Measurements from ENCODE around the gene FAM89A.
"Not testable (repeated sequence)": the region's sequence is repeated elsewhere in the genome, so short reads cannot be mapped to it uniquely, and the experiment has no call there.

Gene FAM89A

DNA sequence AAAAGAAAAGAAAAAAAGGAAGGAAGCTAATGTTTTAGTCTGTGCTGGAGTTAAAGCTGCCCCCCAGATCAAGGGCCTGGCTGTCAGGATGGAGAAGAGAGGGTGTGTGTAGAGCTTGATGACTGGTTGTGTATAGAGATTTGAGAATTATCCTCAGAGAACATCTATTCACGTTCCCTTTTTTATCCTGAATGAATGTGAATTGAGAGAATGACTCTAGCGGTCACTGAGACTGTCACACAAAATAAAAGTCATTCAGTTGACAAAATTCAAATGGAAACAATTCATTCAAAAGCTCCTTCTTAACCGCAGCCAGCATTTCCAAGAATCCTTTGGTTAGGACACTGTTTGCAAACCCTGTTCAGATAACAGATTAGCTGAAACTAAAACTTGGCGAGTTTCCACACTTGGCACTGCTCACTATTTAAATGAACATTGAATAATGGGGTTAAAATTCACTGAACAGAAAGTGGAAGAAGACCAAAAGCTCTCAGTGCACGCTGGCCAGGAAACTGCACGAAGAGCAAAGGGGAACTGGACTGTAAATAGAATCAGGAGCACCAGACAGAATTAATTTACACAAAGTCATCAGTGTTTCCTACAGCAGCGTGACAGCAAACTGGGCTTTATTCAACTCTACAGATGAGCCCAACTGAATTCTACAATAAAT lies 13.6 kb upstream of the FAM89A start:
- no peak for DNase-seq

GRCh38 chr1:231052777-231053176 lies 12.7 kb upstream of the FAM89A start:
- DNase-seq = no peak

DNA sequence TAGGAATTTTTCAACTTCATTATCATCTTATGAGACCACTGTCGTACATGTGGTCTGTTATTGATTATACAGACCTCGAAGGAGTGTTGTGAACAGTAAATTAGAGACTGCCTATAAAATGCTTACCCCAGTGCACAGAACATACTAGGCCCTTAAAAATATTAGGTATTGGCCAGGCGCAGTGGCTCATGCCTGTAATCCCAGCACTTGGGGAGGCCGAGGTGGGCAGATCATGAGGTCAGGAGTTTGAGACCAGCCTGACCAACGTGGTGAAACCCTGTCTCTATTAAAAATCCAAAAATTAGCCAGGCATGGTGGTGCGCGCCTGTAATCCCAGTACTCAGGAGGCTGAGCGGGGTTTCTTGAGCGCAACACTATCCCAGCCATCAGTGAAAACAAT lies 10.9 kb upstream of the FAM89A start:
- not testable (repeated sequence) for DNase-seq

DNA sequence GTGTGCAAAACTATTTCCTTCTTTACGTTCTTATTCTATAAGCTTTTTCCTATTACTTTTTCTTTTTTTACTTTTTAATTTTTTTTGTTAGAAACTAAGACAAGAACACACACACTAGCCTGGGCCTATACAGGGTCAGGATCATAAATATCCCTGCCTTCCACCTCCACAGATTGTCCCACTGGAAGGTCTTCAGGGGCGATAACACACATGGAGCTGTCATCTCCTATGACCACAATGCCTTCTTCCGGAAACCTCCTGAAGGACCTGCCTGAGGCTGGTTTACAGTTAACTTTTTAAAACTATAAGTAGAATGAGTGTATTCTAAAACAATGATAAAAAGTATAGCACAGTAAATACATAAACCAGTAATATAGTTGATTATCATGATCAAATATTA lies 10.3 kb upstream of the FAM89A start:
- no peak for DNase-seq

- no peak for DNase-seq
Observed at GRCh38 chr1:231049121-231049979, 9.3 kb upstream of the FAM89A start.

DNA sequence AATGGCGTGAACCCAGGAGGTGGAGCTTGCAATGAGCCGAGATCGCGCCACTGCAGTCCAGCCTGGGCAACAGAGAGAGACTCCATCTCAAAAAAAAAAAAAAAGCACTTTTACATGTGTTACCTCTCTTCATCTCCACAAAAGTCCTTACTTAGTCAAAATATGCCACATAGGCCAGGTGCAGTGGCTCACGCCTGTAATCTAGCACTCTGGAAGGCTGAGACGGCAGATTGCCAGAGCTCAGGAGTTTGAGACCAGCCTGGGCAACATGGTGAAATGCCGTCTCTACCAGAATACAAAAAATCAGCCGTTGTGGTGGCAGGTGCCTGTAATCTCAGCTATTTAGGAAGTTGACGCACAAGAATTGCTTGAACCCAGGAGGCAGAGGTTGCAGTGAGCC lies 8.4 kb upstream of the FAM89A start:
- DNase-seq = not testable (repeated sequence)

GRCh38 chr1:231047529-231047928 lies 7.5 kb upstream of the FAM89A start:
- DNase-seq = not testable (repeated sequence)

GRCh38 chr1:231046730-231047395 lies 6.8 kb upstream of the FAM89A start:
- DNase-seq = no peak

GRCh38 chr1:231045921-231046729 lies 6.1 kb upstream of the FAM89A start:
- not testable (repeated sequence) for DNase-seq

GRCh38 chr1:231045286-231045685 lies 5.2 kb upstream of the FAM89A start:
- no peak for DNase-seq

DNA sequence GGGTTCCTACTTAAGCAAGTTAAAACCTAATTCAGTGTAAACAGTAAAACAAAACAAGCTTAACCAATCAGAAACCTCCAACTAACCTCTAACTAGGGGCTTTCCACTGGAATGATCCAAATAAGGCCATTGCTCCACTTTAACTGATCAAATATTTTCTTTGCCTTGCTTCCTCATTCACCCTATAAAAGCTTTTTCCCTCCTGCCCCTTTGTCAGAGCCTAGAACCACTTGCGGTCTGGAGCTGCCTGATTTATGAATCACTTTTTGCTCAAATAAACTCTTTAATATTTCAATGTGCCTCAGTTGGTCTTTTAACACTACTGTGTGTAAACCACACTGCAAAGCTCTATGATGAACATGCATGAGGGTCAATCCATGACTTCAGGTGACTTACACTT lies 4.5 kb upstream of the FAM89A start:
- no peak for DNase-seq

GRCh38 chr1:231041719-231042261 lies 1.7 kb upstream of the FAM89A start:
- no peak for DNase-seq

GRCh38 chr1:231040800-231041718 lies 1.0 kb upstream of the FAM89A start:
- DNase-seq = no peak

DNA sequence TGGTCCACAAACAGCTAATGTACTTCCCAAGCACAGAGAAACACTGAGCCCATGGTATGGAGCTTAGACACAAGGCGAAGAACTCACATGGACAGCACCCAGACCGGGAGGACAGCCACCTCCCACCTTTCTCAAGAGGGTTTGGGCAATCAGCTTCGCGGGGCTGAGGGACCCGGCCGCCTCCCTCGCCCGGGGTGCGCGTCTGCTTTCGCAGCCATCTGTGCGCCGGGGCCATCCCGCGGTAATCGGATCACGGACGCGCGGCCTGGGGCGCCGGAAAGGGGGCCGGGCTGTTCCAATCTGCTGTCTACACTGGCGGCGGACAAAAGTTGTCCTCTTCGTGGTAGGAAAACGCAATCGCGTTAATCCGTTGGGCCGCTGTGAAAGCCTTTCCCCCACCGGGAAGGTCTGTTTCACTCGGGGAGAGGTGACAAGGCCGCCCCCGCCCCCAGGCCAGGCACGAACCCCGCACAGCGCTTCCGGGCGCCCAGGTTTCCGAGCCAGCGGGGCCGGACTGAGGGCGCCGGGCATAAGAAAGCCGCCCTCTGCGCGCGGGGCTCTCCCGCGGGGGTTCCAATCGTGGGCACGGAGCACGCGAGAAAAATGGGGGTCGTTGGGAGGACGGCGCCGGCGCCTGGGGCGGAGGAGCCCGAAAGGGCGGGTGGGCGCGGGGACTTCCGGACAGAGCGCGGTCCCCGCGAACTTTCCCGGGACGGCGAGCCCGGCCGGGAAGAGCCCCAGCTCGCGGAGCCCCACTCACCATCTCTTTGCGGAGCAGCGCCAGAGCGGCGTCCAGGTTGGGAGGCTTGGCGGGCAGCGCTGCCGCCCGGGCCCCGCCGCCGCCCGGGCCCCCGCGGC lies 664 bp downstream of the FAM89A start:
- DNase-seq = peak; percentile 12

DNA sequence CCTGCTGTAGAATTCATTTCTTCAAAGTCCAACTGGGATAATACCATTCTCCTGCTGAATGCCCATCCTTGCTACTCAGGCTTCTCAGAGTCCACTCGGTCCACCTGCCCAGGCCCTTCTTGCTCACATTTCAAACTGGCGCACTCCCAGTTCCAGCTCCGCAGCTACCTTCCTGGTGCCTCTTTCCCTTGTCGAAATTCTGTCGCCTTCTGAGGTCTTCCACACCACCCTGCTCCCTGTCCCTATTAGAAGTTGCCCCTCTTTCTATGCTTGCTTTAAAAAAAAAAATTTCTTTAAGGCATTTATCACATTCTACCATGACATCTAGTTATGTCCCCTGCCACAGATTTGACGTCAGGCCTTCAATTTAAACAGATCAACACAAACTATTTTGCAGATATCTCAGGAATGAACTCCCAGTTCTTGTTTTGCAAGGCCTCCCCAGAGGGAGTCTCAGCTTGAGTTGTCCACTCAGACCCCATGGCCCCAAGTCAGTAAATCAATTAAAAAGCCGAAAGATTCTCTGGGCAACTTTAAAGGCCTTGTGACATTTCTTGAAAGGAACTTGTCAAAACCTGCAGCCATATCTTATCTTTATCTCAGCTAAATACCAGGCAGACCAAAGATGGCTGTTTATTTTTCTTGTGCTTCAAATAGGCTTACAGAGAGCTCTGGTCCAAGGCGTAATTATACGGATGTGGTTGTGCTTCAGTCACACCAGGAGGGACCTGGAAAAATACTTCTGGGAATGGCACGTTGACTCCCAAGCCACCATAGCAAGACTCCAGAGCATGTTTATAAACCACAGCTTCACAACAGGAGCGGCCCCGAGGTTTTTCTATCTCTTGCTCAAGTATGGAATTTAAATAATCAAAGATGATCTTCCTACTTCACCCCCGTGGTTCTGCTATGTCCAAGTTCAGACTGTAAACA lies 2.2 kb downstream of the FAM89A start:
- DNase-seq = no peak

DNA sequence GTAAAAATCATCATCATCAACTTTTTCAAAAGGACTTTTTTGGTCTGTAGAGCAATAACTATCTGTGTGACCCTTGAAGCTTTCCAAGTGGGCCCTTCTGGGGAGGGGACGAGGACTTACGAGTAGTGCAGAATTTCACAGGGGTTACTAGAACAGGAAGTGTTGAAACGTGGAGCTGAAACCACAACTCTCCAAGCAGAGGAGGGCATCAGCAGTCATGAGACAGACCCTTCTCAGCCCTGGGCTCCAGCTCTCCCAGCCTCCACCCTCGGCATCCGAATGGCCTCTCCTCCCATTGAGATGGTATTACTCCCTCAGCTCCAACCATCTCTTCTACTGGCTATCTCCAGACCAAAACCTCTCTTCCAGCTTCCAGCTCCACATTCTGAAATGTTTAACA lies 3.6 kb downstream of the FAM89A start:
- DNase-seq = no peak

DNA sequence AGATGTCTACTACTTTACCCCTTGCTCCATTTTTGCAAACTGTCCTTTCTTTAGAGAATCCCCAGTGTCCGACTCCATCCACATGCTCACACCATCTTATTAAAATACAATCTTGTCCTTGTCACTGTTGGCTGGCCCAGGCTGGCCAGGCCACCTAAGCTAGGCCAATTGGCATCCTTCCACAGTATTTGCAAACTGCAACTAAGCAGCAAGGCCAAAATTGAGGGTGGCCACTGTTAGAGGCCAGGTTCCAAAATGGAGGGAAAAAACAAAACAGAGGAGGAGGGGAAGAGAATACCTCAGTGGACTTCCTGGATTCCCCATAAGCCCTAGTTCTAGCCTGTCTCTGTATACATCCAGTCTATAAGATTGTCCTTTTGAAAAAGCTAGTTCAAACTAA lies 4.3 kb downstream of the FAM89A start:
- no peak for DNase-seq

DNA sequence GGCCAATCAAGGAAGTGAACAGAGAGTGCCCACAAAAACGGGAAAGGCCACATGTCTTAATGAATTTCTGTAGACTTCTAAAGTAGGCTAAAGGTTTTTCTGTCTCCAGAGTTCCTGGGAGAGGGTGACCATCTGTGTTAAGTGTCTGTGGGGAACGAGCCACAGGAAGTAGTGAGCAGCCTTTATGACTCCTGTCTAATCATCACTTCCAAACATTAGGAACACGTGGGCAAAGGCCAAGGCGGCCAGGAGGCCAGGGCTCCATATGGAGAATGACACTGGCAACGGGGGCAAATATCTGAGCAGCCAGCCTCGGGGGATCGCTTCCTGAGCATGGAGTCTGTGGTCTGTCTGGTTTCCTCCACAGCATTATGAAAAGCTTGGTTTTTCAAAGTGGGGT lies 7.1 kb downstream of the FAM89A start:
- DNase-seq = no peak

DNA sequence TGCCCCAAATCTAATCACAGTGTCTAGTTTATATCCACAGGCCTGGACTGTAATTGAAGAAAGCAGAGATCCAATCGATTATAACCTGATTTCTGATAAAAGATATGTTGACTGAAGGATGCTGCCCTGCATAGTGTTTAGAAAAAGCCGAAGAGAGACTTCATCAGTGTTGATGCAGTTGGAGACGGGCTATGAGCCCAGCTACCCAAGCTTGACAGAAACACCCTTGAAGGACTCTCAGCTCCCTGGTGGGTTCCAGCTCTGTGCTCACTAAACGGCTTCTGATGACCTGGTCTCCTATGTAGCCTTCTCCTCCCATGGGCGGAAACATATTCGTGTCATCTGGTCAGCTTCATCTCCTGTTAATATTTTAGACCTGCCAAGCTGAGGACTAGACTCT lies 10.2 kb downstream of the FAM89A start:
- DNase-seq = no peak
